GM23338 (cell line): ENCODE results near the gene NUPR1. TPM values are rescaled to one million over a fixed set of nuclear protein-coding genes. Genes with fewer than 3 reads are reported as not detected.
"Not testable (repeated sequence)": the region's sequence is repeated elsewhere in the genome, so short reads cannot be mapped to it uniquely, and the experiment has no call there.

Experiments used
- ATAC-seq: fragments of 200-7000 bp; cut with Tn5 transposase; 3 replicates; pipeline ENCODE4 v1.9.1; 2020
- DNase-seq: peaks from one replicate; pipeline ENCODE4 v3.0.0-alpha.2; 2015; ENCODE audit warnings: low spot score
- H2AFZ ChIP-seq: fragments of 200-600 bp; sonication (generic); 2 replicates; pipeline ENCODE4 v1.8.0; 2016; ENCODE audit warnings: antibody characterized with exemption, mild to moderate bottlenecking, moderate library complexity
- H3F3A ChIP-seq: fragments of 200-600 bp; sonication (generic); replicated peaks from 2 replicates; pipeline ENCODE4 v1.8.0; 2017; ENCODE audit warnings: antibody characterized with exemption, mixed run types, low read depth
- H3K27ac ChIP-seq: fragments of 200-600 bp; sonication (generic); 2 replicates; pipeline ENCODE4 v1.6.1; 2016; ENCODE audit warnings: low read depth
- H3K27me3 ChIP-seq: fragments of 200-600 bp; sonication (generic); 2 replicates; pipeline ENCODE4 v1.8.0; 2016; ENCODE audit warnings: mild to moderate bottlenecking, mixed run types, moderate library complexity; ENCODE audit not compliant: insufficient read depth
- H3K36me3 ChIP-seq: fragments of 200-600 bp; sonication (generic); 2 replicates; pipeline ENCODE4 v1.8.0; 2016; ENCODE audit warnings: mild to moderate bottlenecking; ENCODE audit not compliant: insufficient read depth
- H3K4me1 ChIP-seq: fragments of 200-600 bp; sonication (generic); 2 replicates; pipeline ENCODE4 v1.8.0; 2016; ENCODE audit warnings: mild to moderate bottlenecking, moderate library complexity; ENCODE audit not compliant: insufficient read depth
- H3K4me2 ChIP-seq: fragments of 200-600 bp; sonication (generic); 2 replicates; pipeline ENCODE4 v1.7.1; 2017; ENCODE audit warnings: mixed run types
- H3K4me3 ChIP-seq: fragments of 200-600 bp; sonication (generic); 2 replicates; pipeline ENCODE4 v1.6.1; 2016; ENCODE audit warnings: mixed run types
- H3K79me2 ChIP-seq: fragments of 200-600 bp; sonication (generic); replicated peaks from 2 replicates; pipeline ENCODE4 v1.8.0; 2017; ENCODE audit warnings: mild to moderate bottlenecking; ENCODE audit not compliant: insufficient read depth
- H3K9me2 ChIP-seq: fragments of 200-600 bp; sonication (generic); 2 replicates; pipeline ENCODE4 v1.8.0; 2017; ENCODE audit not compliant: insufficient read depth
- H4K20me1 ChIP-seq: fragments of 200-600 bp; sonication (generic); replicated peaks from 2 replicates; pipeline ENCODE4 v1.8.0; 2017; ENCODE audit warnings: mild to moderate bottlenecking; ENCODE audit not compliant: insufficient read depth
- H3K27ac Mint-ChIP-seq: 2 replicates; pipeline ENCODE4 v1.8.0; 2020; ENCODE audit warnings: inconsistent platforms, mild to moderate bottlenecking, moderate library complexity, mixed read lengths
- H3K27me3 Mint-ChIP-seq: 3 replicates; pipeline ENCODE4 v1.8.0; 2022; ENCODE audit warnings: low read depth, mild to moderate bottlenecking, moderate library complexity, mixed read lengths, inconsistent platforms; ENCODE audit not compliant: insufficient read depth, poor library complexity
- H3K36me3 Mint-ChIP-seq: 3 replicates; pipeline ENCODE4 v1.8.0; 2021; ENCODE audit warnings: low read depth, mild to moderate bottlenecking, inconsistent platforms, moderate library complexity, mixed read lengths
- H3K4me1 Mint-ChIP-seq: 3 replicates; pipeline ENCODE4 v1.8.0; 2020; ENCODE audit warnings: mild to moderate bottlenecking, inconsistent platforms, mixed read lengths
- H3K4me3 Mint-ChIP-seq: 3 replicates; pipeline ENCODE4 v1.8.0; 2021; ENCODE audit warnings: moderate library complexity, mild to moderate bottlenecking, inconsistent platforms, mixed read lengths
- H3K9me3 Mint-ChIP-seq: 3 replicates; pipeline ENCODE4 v1.8.0; 2020; ENCODE audit warnings: moderate library complexity, mild to moderate bottlenecking, inconsistent platforms, mixed read lengths
- CREB1 ChIP-seq: fragments of 250-450 bp; sonication (Bioruptor Pico); IDR thresholded peaks from 2 replicates; pipeline ENCODE4 v1.5.0; 2020; ENCODE audit warnings: low read depth, mild to moderate bottlenecking, moderate library complexity
- CTCF ChIP-seq, 2 experiments: fragments of 200-600 bp in 1 of 2; sonication (generic) in 1 of 2; conservative IDR thresholded peaks; 2 replicates each; pipeline versions ENCODE4 v1.5.1 to v1.6.1; 2016 to 2017; ENCODE audit warnings: antibody characterized with exemption in 2 of 2, low read depth in 2 of 2, mild to moderate bottlenecking in 2 of 2, moderate library complexity in 1 of 2
- EZH2 ChIP-seq: fragments of 200-600 bp; sonication (generic); IDR thresholded peaks from one replicate; pipeline ENCODE4 v1.8.0; 2017; ENCODE audit warnings: antibody characterized with exemption, mild to moderate bottlenecking, low read depth; ENCODE audit not compliant: unreplicated experiment
- JUNB ChIP-seq: IDR thresholded peaks from one replicate; pipeline ENCODE4 v1.6.1; 2016; ENCODE audit warnings: antibody characterized with exemption; ENCODE audit not compliant: unreplicated experiment
- NANOG ChIP-seq: IDR thresholded peaks from 2 replicates; pipeline ENCODE4 v1.6.1; 2016; ENCODE audit warnings: antibody characterized with exemption, borderline replicate concordance
- POLR2AphosphoS5 ChIP-seq: IDR thresholded peaks from 2 replicates; pipeline ENCODE4 v1.6.1; 2016; ENCODE audit warnings: antibody characterized with exemption, low read depth
- STAT1 ChIP-seq: IDR thresholded peaks from one replicate; pipeline ENCODE4 v1.6.1; 2016; ENCODE audit warnings: antibody characterized with exemption; ENCODE audit not compliant: unreplicated experiment
- polyA plus RNA-seq: library from polyadenylated mRNA; unstranded; fragments of >200 nt; fragmentation: Nextera tagmentation; extraction: Ambion mirVana; gene quantifications from 2 replicates; pipeline ENCODE4 v1.2.1, GENCODE V29; 2016
- total RNA-seq: library from RNA; depleted of rRNA; stranded (reverse); fragments of >200 nt; shearing (Covaris generic); gene quantifications from 2 replicates; pipeline ENCODE4 v1.2.3, GENCODE V29; 2014

The NUPR1 gene
- total and polyA plus RNA-seq, 2 experiments from 2014 or later: 0.03 to 0.48 TPM

- Mint-ChIP-seq H3K4me1 (peaks cover 20% of the 10 kb centered on the region), H3K27me3 (peaks cover 13% of the 10 kb centered on the region), H3K9me3 (peaks cover 24% of the 10 kb centered on the region), H3K36me3 (peaks cover 21% of the 10 kb centered on the region), H3K4me3 (no peak overlapping the region), H3K27ac (no peak overlapping the region)
- Histone ChIP-seq H3K4me3 (no peak overlapping the region), H3K79me2 (no peaks in the 10 kb centered on the region), H3F3A (no peaks in the 10 kb centered on the region), H3K9me2 (0 out of 2 replicates have a peak, but pooled peaks cover 2% of the 10 kb centered on the region), H3K27ac (no peak overlapping the region), H3K36me3 (peaks cover 4% of the 10 kb centered on the region; the same call in 1 of the 2 replicates), H2AFZ (no peak overlapping the region), H4K20me1 (no peaks in the 10 kb centered on the region), H3K27me3 (no peaks in the 10 kb centered on the region), H3K4me1 (no peaks in the 10 kb centered on the region; the same call in 1 of the 2 replicates), H3K4me2 (no peak overlapping the region)
- TF ChIP-seq CREB1 (CRISPR knock-in tag) (no peak), JUNB (no peak), STAT1 (no peak), CTCF (conservative IDR thresholded peaks at IDR 0.05; ENCODE audit: low read depth in 2 of 2) (no peak)
- no peak for DNase-seq
- ATAC-seq: no peak
Measured at GRCh38 chr16:28569021-28569420, 30.2 kb upstream of the NUPR1 start.

DNA sequence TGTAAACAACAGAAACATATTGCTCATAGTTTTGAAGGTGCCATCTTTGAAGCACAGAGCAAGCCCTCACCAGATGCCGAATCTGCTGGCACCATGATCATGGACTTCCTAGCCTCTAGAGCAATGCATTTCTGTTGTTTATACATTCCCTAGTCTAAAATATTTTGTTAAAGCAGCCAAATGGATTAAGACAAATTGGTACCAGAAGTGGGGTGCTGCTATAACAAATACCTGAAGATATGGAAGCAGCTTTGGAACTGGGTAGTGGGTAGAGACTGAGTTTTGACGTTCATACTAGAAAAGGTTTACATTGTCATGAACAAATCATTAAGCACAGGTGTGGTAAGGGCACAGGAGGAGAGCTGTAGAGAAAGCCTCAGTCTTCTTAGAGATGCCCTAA is 28.5 kb upstream of the NUPR1 start:
- no peaks in the 10 kb centered on the region for H3K27me3 ChIP-seq
- 0 out of 2 replicates have a peak, but pooled peaks cover 2% of the 10 kb centered on the region for H3K9me2 ChIP-seq
- H3K4me1 ChIP-seq: no peaks in the 10 kb centered on the region
- peaks cover 4% of the 10 kb centered on the region; the same call in 1 of the 2 replicates for H3K36me3 ChIP-seq
- H3K4me3 Mint-ChIP-seq: no peak overlapping the region
- H3K36me3 Mint-ChIP-seq: peaks cover 21% of the 10 kb centered on the region
- H3K27ac Mint-ChIP-seq: no peak overlapping the region
- H3K4me1 Mint-ChIP-seq: peaks cover 3% of the 10 kb centered on the region; the same call in 2 of the 3 replicates
- DNase-seq (no peak), ATAC-seq (no peak)
- H3K27me3 Mint-ChIP-seq: peaks cover 7% of the 10 kb centered on the region
- H3K4me3 ChIP-seq: no peak overlapping the region
- H3K4me2 ChIP-seq: no peak overlapping the region
- H3K9me3 Mint-ChIP-seq: peaks cover 24% of the 10 kb centered on the region
- TF ChIP-seq POLR2AphosphoS5: no peak
- TF ChIP-seq EZH2: no peak
- TF ChIP-seq NANOG: no peak
- TF ChIP-seq CTCF (conservative IDR thresholded peaks at IDR 0.05; ENCODE audit: low read depth in 2 of 2): no peak
- no peak for TF ChIP-seq CREB1 (CRISPR knock-in tag)
- no peak overlapping the region for H2AFZ ChIP-seq
- no peaks in the 10 kb centered on the region for H3F3A ChIP-seq
- H3K27ac ChIP-seq: no peak overlapping the region
- no peaks in the 10 kb centered on the region for H3K79me2 ChIP-seq
- no peaks in the 10 kb centered on the region for H4K20me1 ChIP-seq

DNA sequence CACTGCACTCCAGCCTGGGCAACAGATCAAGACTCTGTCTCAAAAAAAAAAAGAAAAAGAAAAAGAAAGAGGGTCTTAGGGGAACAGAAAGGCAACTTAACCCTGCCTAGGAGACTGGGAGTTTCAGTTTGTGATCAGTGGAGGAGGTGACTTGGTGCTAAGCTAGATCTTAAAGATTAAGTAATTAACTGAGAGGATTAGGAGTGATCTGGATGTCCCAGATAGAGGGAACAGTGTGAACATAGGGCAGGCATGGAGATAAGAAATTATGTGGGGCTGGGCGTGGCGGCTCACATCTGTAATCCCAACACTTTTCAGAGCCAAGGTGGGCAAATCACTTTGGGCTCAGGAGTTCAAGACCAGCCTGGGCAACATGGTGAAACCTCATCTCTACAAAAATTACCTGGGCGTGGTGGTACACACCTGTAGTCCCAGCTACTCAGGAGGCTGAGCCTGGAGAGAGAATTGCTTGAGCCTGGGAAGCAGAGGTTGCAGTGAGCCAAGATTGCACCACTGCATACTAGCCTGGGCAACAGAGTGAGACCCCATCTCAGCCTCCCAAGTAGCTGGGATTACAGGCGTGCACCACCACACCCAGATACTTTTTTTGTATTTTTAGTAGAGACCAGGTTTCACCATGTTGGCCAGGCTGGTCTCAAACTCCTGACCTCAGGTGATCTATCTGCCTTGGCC is 27.6 kb upstream of the NUPR1 start:
- H3K27me3 Mint-ChIP-seq, H3K4me2 ChIP-seq, H3K27ac Mint-ChIP-seq, H3K9me2 ChIP-seq, H3K4me1 Mint-ChIP-seq, H3K27me3 ChIP-seq, H3K79me2 ChIP-seq, ATAC-seq, H4K20me1 ChIP-seq, H3K4me3 Mint-ChIP-seq, H3K4me3 ChIP-seq, H3K27ac ChIP-seq, H2AFZ ChIP-seq, H3K36me3 ChIP-seq, H3F3A ChIP-seq, DNase-seq, H3K4me1 ChIP-seq: not testable (repeated sequence)
- Mint-ChIP-seq H3K36me3 (peaks cover 21% of the 10 kb centered on the region), H3K9me3 (peaks cover 24% of the 10 kb centered on the region)
